GM20431 (cell line): ENCODE data around the gene SP8.
"Not testable (repeated sequence)": the region's sequence is repeated elsewhere in the genome, so short reads cannot be mapped to it uniquely, and the experiment has no call there.

Experiments used
- in situ Hi-C: fragments of 300-500 bp; cut with MseI, MboI; formaldehyde crosslinking; loops from one replicate; pipeline ENCODE4 v1.15.0; 2020; ENCODE audit warnings: low sequenced_read_pairs; ENCODE audit not compliant: unreplicated experiment

SP8 gene

GRCh38 chr7:20786779-20787659 is at the start of gene SP8:
Gene SP8 (minus strand): TSS chr7:20786886. CDS start chr7:20786798, 88 bp downstream.
- in situ Hi-C loops, result loop anchor here (25.0 kb wide), 1 partner anchor 475 kb away; no protein-coding TSS in a partner anchor

GRCh38 chr7:20836424-20836823 is 49.7 kb upstream of the SP8 start:
- in situ Hi-C loops, result not testable (repeated sequence)

GRCh38 chr7:20835111-20835750 is 48.5 kb upstream of the SP8 start:
- in situ Hi-C loops, result no loop called here

GRCh38 chr7:20834656-20835055 is 48.0 kb upstream of the SP8 start:
- in situ Hi-C loops, result no loop called here

GRCh38 chr7:20831956-20832355 is 45.3 kb upstream of the SP8 start:
- in situ Hi-C loops, result no loop called here

- in situ Hi-C loops, result no loop called here
These were observed 44.8 kb upstream of the SP8 start for GRCh38 chr7:20831451-20831850.

GRCh38 chr7:20828947-20829346 is 42.3 kb upstream of the SP8 start:
- in situ Hi-C loops, result no loop called here

- in situ Hi-C loops, result no loop called here
These were observed 40.5 kb upstream of the SP8 start for GRCh38 chr7:20827172-20827571.

- in situ Hi-C loops, result no loop called here
These were observed 39.6 kb upstream of the SP8 start for GRCh38 chr7:20826243-20826642.

GRCh38 chr7:20825555-20825954 is 38.9 kb upstream of the SP8 start:
- in situ Hi-C loops, result no loop called here

- in situ Hi-C loops, result not testable (repeated sequence)
These were observed 34.7 kb upstream of the SP8 start for GRCh38 chr7:20821390-20821789.

- in situ Hi-C loops, result no loop called here
These were observed 29.8 kb upstream of the SP8 start for GRCh38 chr7:20816372-20816959.

- in situ Hi-C loops, result no loop called here
These were observed 17.7 kb upstream of the SP8 start for GRCh38 chr7:20804345-20804744.

- in situ Hi-C loops, result loop anchor here (25.0 kb wide), 1 partner anchor 463 kb away; no protein-coding TSS in a partner anchor
These were observed 13.1 kb upstream of the SP8 start for GRCh38 chr7:20799566-20800366.

GRCh38 chr7:20798694-20799121 is 12.0 kb upstream of the SP8 start:
- in situ Hi-C loops, result loop anchor here (25.0 kb wide), 1 partner anchor 464 kb away; no protein-coding TSS in a partner anchor

GRCh38 chr7:20798081-20798693 is 11.5 kb upstream of the SP8 start:
- in situ Hi-C loops, result loop anchor here (25.0 kb wide), 1 partner anchor 464 kb away; no protein-coding TSS in a partner anchor

- in situ Hi-C loops, result loop anchor here (25.0 kb wide), 1 partner anchor 465 kb away; no protein-coding TSS in a partner anchor
These were observed 10.9 kb upstream of the SP8 start for GRCh38 chr7:20797462-20798080.

GRCh38 chr7:20797042-20797461 is 10.4 kb upstream of the SP8 start:
- in situ Hi-C loops, result loop anchor here (25.0 kb wide), 1 partner anchor 465 kb away; no protein-coding TSS in a partner anchor

- in situ Hi-C loops, result loop anchor here (25.0 kb wide), 1 partner anchor 466 kb away; no protein-coding TSS in a partner anchor
These were observed 9.8 kb upstream of the SP8 start for GRCh38 chr7:20796500-20796899.
